Mesothelial cell of epicardium (in vitro differentiated cells): ENCODE data around the gene CUEDC2. TPM values are rescaled to one million over a fixed set of nuclear protein-coding genes. Genes with fewer than 3 reads are reported as not detected.

Experiments used
- DNase-seq, 2 experiments: peaks; one replicate each; pipeline ENCODE4 v3.0.0; 2021; ENCODE audit warnings: low spot score in 2 of 2; ENCODE audit not compliant: unreplicated experiment in 2 of 2
- H3K27ac Mint-ChIP-seq: 2 replicates; pipeline ENCODE4 v1.8.0; 2021; ENCODE audit warnings: mixed read lengths
- H3K27me3 Mint-ChIP-seq: 2 replicates; pipeline ENCODE4 v1.8.0; 2021; ENCODE audit warnings: low read depth, mixed read lengths
- H3K36me3 Mint-ChIP-seq: 2 replicates; pipeline ENCODE4 v1.8.0; 2021; ENCODE audit warnings: mixed read lengths
- H3K4me1 Mint-ChIP-seq: 2 replicates; pipeline ENCODE4 v1.8.0; 2021; ENCODE audit warnings: mixed read lengths
- H3K4me3 Mint-ChIP-seq: 2 replicates; pipeline ENCODE4 v1.8.0; 2021; ENCODE audit warnings: mild to moderate bottlenecking, moderate library complexity, mixed read lengths
- H3K9me3 Mint-ChIP-seq: 2 replicates; pipeline ENCODE4 v1.8.0; 2021; ENCODE audit warnings: mixed read lengths
- total RNA-seq: library from RNA; stranded (reverse); gene quantifications from 3 replicates; pipeline ENCODE4 v1.2.1, GENCODE V29; 2021
- TF ChIP-seq, protein P1 (sequence below): fragments of 200-600 bp; sonication (generic); IDR thresholded peaks from one replicate; pipeline ENCODE4 v1.5.0; 2021; ENCODE audit warnings: antibody characterized with exemption; ENCODE audit not compliant: unreplicated experiment

Gene CUEDC2
- total RNA-seq, 1 donor from 2014 or later = 75.6 TPM

GRCh38 chr10:102399217-102400021, 33.0 kb downstream of the CUEDC2 start:
- Mint-ChIP-seq H3K4me3 (peak overlapping the region; percentile 62), H3K27ac (peak overlapping the region; percentile 21), H3K9me3 (no peaks in the 10 kb centered on the region), H3K4me1 (peaks cover 17% of the 10 kb centered on the region), H3K27me3 (no peaks in the 10 kb centered on the region), H3K36me3 (peaks cover 1% of the 10 kb centered on the region)
- DNase-seq = peak; percentile 84 to 92
- TF ChIP-seq, protein P1, sequence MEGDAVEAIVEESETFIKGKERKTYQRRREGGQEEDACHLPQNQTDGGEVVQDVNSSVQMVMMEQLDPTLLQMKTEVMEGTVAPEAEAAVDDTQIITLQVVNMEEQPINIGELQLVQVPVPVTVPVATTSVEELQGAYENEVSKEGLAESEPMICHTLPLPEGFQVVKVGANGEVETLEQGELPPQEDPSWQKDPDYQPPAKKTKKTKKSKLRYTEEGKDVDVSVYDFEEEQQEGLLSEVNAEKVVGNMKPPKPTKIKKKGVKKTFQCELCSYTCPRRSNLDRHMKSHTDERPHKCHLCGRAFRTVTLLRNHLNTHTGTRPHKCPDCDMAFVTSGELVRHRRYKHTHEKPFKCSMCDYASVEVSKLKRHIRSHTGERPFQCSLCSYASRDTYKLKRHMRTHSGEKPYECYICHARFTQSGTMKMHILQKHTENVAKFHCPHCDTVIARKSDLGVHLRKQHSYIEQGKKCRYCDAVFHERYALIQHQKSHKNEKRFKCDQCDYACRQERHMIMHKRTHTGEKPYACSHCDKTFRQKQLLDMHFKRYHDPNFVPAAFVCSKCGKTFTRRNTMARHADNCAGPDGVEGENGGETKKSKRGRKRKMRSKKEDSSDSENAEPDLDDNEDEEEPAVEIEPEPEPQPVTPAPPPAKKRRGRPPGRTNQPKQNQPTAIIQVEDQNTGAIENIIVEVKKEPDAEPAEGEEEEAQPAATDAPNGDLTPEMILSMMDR = peak; percentile 95

DNA sequence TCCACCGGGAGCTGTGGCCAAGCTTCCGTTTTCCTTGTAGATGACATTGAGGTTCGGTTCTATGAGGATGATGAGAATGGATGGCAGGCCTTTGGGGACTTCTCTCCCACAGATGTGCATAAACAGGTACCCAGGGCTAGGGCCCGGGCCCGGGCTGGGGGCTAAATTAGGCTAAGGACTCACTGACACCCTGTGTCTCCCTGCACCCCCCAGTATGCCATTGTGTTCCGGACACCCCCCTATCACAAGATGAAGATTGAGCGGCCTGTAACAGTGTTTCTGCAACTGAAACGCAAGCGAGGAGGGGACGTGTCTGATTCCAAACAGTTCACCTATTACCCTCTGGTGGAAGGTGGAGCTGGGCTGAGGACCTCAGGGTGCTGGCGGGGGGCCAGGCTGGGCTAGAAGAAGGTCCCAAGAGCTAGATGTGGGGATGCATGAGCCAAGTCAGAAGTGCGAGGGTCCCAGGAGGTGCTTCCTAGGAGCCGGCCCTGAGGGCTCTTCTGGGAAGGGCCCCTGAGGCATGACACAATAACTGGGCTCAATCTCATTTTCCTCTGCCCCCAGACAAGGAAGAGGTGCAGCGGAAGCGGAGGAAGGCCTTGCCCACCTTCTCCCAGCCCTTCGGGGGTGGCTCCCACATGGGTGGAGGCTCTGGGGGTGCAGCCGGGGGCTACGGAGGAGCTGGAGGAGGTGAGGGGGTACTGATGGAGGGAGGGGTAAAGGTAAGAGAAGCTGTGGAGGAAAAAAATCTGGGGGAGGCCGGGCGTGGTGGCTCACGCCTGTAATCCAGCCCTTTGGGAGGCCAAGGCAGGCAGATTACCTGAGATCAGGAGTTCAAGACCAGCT, 34.0 kb downstream of the CUEDC2 start:
- Mint-ChIP-seq H3K36me3 (peaks cover 1% of the 10 kb centered on the region), H3K27me3 (no peaks in the 10 kb centered on the region), H3K4me3 (peak overlapping the region; percentile 62), H3K9me3 (no peaks in the 10 kb centered on the region), H3K4me1 (peaks cover 21% of the 10 kb centered on the region), H3K27ac (peak overlapping the region; percentile 75)
- DNase-seq = no peak
- TF ChIP-seq, protein P1 = no peak

DNA sequence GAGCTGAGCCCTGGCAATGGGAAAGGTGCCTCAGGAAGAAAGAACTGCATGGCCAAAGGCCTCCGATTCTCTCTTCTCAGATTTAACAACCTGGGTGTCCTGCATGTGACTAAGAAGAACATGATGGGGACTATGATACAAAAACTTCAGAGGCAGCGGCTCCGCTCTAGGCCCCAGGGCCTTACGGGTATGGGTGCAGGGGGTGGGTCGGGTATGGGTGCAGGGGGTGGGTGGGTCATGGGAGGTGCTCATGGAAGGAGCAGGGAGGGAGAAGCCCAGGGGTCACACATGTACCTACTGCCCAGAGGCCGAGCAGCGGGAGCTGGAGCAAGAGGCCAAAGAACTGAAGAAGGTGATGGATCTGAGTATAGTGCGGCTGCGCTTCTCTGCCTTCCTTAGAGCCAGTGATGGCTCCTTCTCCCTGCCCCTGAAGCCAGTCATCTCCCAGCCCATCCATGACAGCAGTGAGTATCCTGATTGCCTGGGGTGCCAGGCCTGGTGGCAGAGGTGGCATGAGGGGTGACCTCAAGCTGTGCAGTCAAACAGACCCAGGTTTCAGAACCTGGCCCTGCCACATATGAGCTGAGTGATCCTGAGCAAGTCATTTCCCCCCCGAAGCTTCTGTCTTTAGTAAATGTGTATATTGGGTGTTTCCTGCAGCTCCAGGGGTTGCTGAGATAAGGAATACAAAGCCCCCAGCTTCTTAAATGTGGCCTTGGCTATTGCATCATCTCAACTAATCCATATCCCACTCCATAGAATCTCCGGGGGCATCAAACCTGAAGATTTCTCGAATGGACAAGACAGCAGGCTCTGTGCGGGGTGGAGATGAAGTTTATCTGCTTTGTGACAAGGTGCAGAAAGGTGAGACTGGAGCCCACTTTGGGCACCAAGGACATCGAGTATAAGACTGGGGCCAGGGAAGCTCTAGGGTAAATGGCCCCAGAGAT, 34.9 kb downstream of the CUEDC2 start:
- peak overlapping the region; percentile 99 for H3K27ac Mint-ChIP-seq
- peaks cover 24% of the 10 kb centered on the region for H3K4me1 Mint-ChIP-seq

DNA sequence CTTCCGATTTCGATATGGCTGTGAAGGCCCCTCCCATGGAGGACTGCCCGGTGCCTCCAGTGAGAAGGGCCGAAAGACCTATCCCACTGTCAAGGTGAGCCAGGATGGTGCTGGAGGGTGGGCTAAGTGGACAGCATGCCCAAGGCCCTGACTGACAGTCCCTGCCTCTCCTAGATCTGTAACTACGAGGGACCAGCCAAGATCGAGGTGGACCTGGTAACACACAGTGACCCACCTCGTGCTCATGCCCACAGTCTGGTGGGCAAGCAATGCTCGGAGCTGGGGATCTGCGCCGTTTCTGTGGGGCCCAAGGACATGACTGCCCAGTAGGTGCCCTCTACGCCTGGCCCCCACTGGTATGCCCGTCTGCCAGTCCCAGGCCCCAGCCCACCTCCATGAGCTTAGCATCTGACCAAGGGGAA, 35.6 kb downstream of the CUEDC2 start:
- TF ChIP-seq, protein P1 = no peak
- DNase-seq = no peak
- Mint-ChIP-seq H3K4me1 (peaks cover 25% of the 10 kb centered on the region), H3K27ac (peak overlapping the region; percentile 99), H3K9me3 (no peaks in the 10 kb centered on the region), H3K4me3 (peak overlapping the region; percentile 75), H3K36me3 (peaks cover 1% of the 10 kb centered on the region), H3K27me3 (no peaks in the 10 kb centered on the region)

More for the DNA sequence above, 34.9 kb downstream of the CUEDC2 start:
- Mint-ChIP-seq H3K4me3 (peak overlapping the region; percentile 75), H3K27me3 (no peaks in the 10 kb centered on the region), H3K36me3 (peaks cover 1% of the 10 kb centered on the region), H3K9me3 (no peaks in the 10 kb centered on the region)
- no peak for DNase-seq
- TF ChIP-seq, protein P1 = no peak

GRCh38 chr10:102396317-102396650, 36.1 kb downstream of the CUEDC2 start:
- H3K9me3 Mint-ChIP-seq = no peaks in the 10 kb centered on the region
- peak overlapping the region; percentile 99 for H3K27ac Mint-ChIP-seq
- peak overlapping the region; percentile 75 for H3K4me3 Mint-ChIP-seq
- no peaks in the 10 kb centered on the region for H3K36me3 Mint-ChIP-seq
- TF ChIP-seq, protein P1 = no peak
- peaks cover 25% of the 10 kb centered on the region for H3K4me1 Mint-ChIP-seq
- DNase-seq = no peak
- H3K27me3 Mint-ChIP-seq = no peaks in the 10 kb centered on the region
